Measurements from ENCODE around the gene DNAI1.

Gene DNAI1

GRCh38 chr9:34490760-34491159 is 32.2 kb downstream of the DNAI1 start:
- no peak for DNase-seq (ENCODE audit: low spot score)

GRCh38 chr9:34491596-34491995 is 33.0 kb downstream of the DNAI1 start:
- no peak for DNase-seq (ENCODE audit: low spot score)

- DNase-seq (ENCODE audit: low spot score) = peak; percentile 26
Observed at GRCh38 chr9:34492051-34492450, 33.4 kb downstream of the DNAI1 start.

GRCh38 chr9:34493972-34494535 is 35.4 kb downstream of the DNAI1 start:
- peak; percentile 29 for DNase-seq (ENCODE audit: low spot score)

- peak; percentile 37 for DNase-seq (ENCODE audit: low spot score)
Observed at GRCh38 chr9:34496149-34496712, 37.6 kb downstream of the DNAI1 start.

GRCh38 chr9:34498553-34498952 is 39.9 kb downstream of the DNAI1 start:
- DNase-seq (ENCODE audit: low spot score) = no peak

GRCh38 chr9:34499076-34499475 is 40.5 kb downstream of the DNAI1 start:
- DNase-seq (ENCODE audit: low spot score) = no peak

GRCh38 chr9:34500623-34501267 is 42.1 kb downstream of the DNAI1 start:
- DNase-seq (ENCODE audit: low spot score) = peak; percentile 51

GRCh38 chr9:34501372-34501771 is 42.8 kb downstream of the DNAI1 start:
- no peak for DNase-seq (ENCODE audit: low spot score)

GRCh38 chr9:34501889-34502425 is 43.4 kb downstream of the DNAI1 start:
- DNase-seq (ENCODE audit: low spot score) = peak; percentile 63

GRCh38 chr9:34502471-34502870 is 43.9 kb downstream of the DNAI1 start:
- no peak for DNase-seq (ENCODE audit: low spot score)

- no peak for DNase-seq (ENCODE audit: low spot score)
Observed at GRCh38 chr9:34502891-34503290, 44.3 kb downstream of the DNAI1 start.

- DNase-seq (ENCODE audit: low spot score) = no peak
Observed at GRCh38 chr9:34503406-34503805, 44.8 kb downstream of the DNAI1 start.

GRCh38 chr9:34505370-34506120 is 46.9 kb downstream of the DNAI1 start:
- DNase-seq (ENCODE audit: low spot score) = no peak

- no peak for DNase-seq (ENCODE audit: low spot score)
Observed at GRCh38 chr9:34506623-34507022, 48.0 kb downstream of the DNAI1 start.

- no peak for DNase-seq (ENCODE audit: low spot score)
Observed at GRCh38 chr9:34507556-34507955, 49.0 kb downstream of the DNAI1 start.

- no peak for DNase-seq (ENCODE audit: low spot score)
Observed at GRCh38 chr9:34507966-34508365, 49.4 kb downstream of the DNAI1 start.

- no peak for DNase-seq (ENCODE audit: low spot score)
Observed at GRCh38 chr9:34508463-34508862, 49.9 kb downstream of the DNAI1 start.

- no peak for DNase-seq (ENCODE audit: low spot score)
Observed at GRCh38 chr9:34508951-34509350, 50.3 kb downstream of the DNAI1 start.

GRCh38 chr9:34510497-34511468 is 52.2 kb downstream of the DNAI1 start:
- no peak for DNase-seq (ENCODE audit: low spot score)
